Measurements from ENCODE around the gene BICDL2.

The BICDL2 gene

GRCh38 chr16:3007059-3007956, 29.4 kb downstream of the BICDL2 start:
- no peak for DNase-seq

GRCh38 chr16:3004781-3005284, 31.9 kb downstream of the BICDL2 start:
- DNase-seq: peak; percentile 67

DNA sequence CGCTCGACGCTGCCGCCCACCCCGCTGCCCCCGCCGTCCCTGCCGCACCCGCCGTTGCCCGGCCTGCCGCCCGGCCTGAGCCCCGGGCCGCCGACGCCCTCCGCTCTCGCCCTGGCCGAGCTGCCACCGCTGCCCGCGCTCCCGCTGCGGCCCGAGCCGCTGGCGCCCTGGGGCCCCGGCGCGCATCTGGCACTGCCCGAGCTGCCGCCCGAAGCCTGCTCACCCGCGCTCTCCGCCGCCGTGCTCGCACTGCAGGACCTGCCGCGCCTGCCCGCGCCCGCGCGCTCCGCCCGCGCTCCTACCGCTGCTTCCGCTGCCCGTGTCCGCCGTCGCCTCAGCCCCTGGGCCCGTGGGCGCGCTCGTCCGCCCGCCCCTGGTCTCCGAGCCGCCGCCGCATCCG, 32.4 kb downstream of the BICDL2 start:
- peak; percentile 72 for DNase-seq

GRCh38 chr16:3003582-3004270, 33.0 kb downstream of the BICDL2 start:
- peak; percentile 98 for DNase-seq

DNA sequence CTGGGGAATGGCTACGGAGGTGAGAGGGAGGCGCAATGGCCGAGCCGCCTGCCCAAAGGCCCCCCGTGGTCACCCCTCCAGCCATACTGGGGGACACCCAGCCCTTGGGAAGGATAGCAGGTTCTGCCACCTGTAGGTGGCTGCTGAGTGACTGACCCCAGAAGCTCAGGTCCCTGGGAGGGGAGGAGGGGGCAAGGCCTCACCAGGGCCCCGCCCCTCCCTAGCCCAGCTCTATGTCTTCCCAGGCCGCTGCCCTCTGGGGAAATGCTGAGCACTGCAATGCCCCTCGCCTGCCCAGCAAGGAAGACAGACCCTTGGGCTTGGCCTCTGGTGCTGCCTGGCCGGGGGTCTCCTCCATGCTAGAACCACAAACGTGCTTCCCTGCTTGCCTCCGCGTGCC, 35.4 kb downstream of the BICDL2 start:
- DNase-seq: no peak

GRCh38 chr16:3000540-3000939, 36.2 kb downstream of the BICDL2 start:
- DNase-seq: no peak

GRCh38 chr16:2999929-3000328, 36.8 kb downstream of the BICDL2 start:
- no peak for DNase-seq

DNA sequence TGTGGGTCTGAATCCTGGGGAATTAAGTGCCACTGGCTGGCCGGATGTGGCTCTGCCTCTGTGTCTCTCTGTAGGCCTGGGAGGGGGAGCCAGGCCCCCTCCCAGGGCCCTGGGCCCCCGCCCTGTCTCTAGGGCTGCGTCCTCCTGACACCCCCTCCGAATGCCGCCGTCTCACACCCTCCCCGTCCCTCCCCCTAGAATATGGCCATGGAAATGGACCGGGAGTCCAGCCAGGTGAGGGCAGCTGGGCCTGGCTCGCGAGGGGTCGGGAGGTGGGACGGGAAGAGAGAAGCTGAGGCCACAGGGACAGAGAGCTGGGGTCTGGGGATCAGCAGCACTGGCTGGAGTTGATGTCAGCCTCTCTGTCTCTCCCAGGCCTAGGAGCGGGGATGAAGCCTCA, 40.4 kb downstream of the BICDL2 start:
- no peak for DNase-seq

GRCh38 chr16:2992383-2993081, 44.2 kb downstream of the BICDL2 start:
- DNase-seq: no peak

GRCh38 chr16:2991566-2992261, 45.0 kb downstream of the BICDL2 start:
- no peak for DNase-seq

GRCh38 chr16:2990891-2991290, 45.9 kb downstream of the BICDL2 start:
- DNase-seq: peak; percentile 15

- DNase-seq: no peak
Measured at GRCh38 chr16:2988590-2989099, 48.1 kb downstream of the BICDL2 start.

- DNase-seq: no peak
Measured at GRCh38 chr16:2987833-2988232, 48.9 kb downstream of the BICDL2 start.

DNA sequence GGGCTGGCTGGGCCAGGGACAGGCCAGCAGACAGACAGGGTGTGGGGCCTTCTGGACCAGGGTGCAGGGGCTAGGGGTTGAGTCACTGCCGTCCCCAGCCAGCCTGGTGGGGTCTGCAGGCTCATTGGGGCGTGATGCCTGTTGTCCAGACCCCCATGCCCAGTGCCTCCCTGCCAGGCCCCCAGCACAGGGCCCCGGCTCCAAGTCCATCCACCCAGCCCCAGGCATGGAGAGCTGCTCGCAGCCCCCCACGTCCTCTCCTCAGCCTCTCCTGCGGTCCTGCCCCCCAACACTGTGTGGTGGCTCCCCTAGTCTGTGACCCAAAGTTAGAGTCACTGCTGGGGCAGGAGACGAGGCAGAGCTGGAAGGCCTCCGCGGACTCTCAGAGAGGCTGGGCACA, 49.5 kb downstream of the BICDL2 start:
- no peak for DNase-seq

DNA sequence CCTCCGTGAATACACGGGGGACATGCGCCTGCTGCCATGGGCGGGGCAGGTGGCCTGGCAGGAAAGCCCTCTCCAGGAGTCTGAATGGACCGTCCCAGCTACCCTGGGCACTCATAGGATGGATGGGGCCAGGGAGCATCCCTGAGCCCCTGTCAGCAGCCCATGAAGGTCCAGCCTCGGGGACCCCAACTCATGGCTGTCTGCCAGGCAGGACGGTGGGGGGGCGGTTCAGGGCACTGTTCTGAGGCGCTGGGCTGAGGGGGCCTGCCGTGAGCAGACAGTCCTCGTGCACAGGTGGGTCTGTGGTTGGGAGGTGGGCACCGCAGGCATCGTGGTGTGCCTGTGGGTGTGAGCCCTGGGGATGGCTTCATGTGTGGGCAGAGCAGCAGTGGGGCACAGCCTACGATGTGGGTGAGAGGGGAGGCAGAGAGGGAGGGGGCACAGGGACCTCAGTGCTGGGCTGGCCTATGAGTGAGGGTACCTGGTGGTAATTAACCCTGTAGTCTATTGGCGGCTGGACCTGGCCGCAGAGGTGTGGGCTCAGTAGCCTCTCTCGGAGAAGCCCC, 50.0 kb downstream of the BICDL2 start:
- no peak for DNase-seq

DNA sequence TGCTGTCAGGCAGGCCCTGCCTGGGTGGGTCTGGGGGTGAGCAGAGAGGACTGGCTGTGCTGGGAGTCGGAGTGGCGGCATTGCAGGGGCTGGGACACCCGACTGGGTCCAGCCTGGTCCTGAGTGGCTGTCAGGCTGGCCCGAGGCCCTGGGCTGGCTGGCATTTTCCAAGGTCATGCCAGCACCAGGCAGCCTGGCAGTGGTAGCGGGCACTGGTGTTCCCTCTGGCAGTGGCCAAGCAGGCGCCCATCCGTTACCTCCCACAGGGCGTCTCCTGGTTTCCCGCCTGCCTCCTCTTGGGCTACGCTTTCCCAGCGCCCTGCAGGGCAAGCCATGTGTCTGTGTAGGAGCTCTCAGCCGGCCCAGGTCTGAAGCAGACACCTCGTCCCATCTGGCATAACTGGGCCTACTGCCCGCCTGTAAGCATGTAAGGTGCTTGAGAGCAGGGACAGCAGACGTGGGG, 50.8 kb downstream of the BICDL2 start:
- peak; percentile 20 for DNase-seq

- no peak for DNase-seq
Measured at GRCh38 chr16:2985462-2985861, 51.3 kb downstream of the BICDL2 start.

DNA sequence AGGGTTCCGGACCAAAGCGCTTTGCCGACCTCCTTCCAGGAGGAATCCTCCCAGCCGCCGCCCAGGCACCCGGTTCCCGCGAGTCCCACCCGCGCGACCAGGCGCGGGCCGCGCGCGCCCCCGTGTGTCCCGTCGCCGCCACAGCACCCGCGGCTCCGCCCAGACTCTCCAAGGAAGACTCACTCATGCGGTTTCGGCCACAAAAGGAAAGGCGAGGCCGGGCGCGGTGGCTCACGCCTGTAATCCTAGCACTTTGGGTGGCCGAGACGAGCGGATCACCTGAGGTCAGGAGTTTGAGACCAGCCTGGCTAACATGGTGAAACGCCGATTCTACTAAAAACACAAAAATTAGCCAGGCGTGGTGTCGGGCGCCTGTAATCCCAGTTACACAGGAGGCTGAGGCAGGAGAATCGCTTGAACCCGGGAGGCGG, 53.0 kb downstream of the BICDL2 start:
- DNase-seq: peak; percentile 84

DNA sequence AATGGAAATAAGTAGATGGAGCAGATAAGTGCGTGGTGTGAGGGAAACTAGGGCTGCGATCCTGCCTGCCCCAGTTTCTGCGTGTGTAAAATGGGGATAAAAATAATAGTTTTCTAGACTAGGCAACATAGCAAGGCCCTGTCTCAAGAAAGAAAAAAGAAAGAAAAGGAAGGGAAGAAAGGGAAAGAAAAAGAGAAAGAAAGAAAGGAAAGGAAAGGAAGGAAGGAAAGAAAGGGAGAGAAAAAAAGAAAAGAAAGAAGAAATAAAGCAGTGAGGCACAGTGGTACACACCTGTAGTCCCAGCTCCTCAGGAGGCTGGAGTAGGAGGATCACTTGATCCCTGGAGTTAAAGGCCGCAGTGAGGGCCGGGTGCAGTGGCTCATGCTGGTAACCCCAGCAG, 54.3 kb downstream of the BICDL2 start:
- DNase-seq: no peak

DNA sequence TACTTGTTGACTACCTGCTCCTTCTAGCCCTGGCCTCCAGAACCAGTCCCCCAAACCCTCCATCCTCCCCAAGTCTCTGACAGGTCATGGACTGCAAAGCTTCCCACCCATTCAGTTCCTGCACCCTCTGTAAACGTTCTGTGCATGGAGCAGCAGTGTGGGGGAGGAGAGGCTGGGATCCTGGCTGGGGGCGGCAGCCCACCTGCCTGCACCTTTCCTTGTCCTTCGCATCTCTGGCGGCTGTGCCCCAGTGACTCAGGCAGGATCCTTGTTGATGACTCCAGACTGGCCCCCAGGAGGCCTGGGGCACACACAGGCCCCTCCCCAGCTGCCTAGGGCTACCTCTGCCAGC, 54.9 kb downstream of the BICDL2 start:
- no peak for DNase-seq

GRCh38 chr16:2981177-2981898, 55.4 kb downstream of the BICDL2 start:
- no peak for DNase-seq
